GM18502 (cell line): Measurements from ENCODE around the gene CDC14B.
"Not testable (repeated sequence)": the region's sequence is repeated elsewhere in the genome, so short reads cannot be mapped to it uniquely, and the experiment has no call there.

Experiments used
- ATAC-seq: cut with Tn5 transposase; IDR thresholded peaks from one replicate; pipeline ENCODE4 v1.9.1; 2021; ENCODE audit warnings: mild to moderate bottlenecking; ENCODE audit not compliant: unreplicated experiment, poor library complexity

CDC14B gene

GRCh38 chr9:96554326-96554725, 65.3 kb downstream of the CDC14B start:
- ATAC-seq, result no peak

GRCh38 chr9:96553070-96553469, 66.6 kb downstream of the CDC14B start:
- ATAC-seq, result no peak

- ATAC-seq, result no peak
Observed at GRCh38 chr9:96551403-96551802, 68.2 kb downstream of the CDC14B start.

- no peak for ATAC-seq
Observed at GRCh38 chr9:96550659-96551058, 69.0 kb downstream of the CDC14B start.

GRCh38 chr9:96543131-96543530, 76.5 kb downstream of the CDC14B start:
- not testable (repeated sequence) for ATAC-seq

GRCh38 chr9:96540106-96540505, 79.5 kb downstream of the CDC14B start:
- no peak for ATAC-seq

- no peak for ATAC-seq
Observed at GRCh38 chr9:96532173-96532572, 87.5 kb downstream of the CDC14B start.

GRCh38 chr9:96524764-96525163, 94.9 kb downstream of the CDC14B start:
- no peak for ATAC-seq

- ATAC-seq, result no peak
Observed at GRCh38 chr9:96524045-96524444, 95.6 kb downstream of the CDC14B start.

GRCh38 chr9:96523374-96523773, 96.3 kb downstream of the CDC14B start:
- no peak for ATAC-seq

GRCh38 chr9:96522366-96522765, 97.3 kb downstream of the CDC14B start:
- ATAC-seq, result no peak

- ATAC-seq, result no peak
Observed at GRCh38 chr9:96519787-96520186, 99.9 kb downstream of the CDC14B start.

GRCh38 chr9:96519095-96519494, 100.5 kb downstream of the CDC14B start:
- ATAC-seq, result no peak

- ATAC-seq, result no peak
Observed at GRCh38 chr9:96515621-96516470, 103.8 kb downstream of the CDC14B start.

- ATAC-seq, result no peak
Observed at GRCh38 chr9:96514800-96515158, 104.9 kb downstream of the CDC14B start.

GRCh38 chr9:96514108-96514799, 105.4 kb downstream of the CDC14B start:
- ATAC-seq, result no peak

- no peak for ATAC-seq
Observed at GRCh38 chr9:96513622-96514021, 106.0 kb downstream of the CDC14B start.

- ATAC-seq, result no peak
Observed at GRCh38 chr9:96512240-96512639, 107.4 kb downstream of the CDC14B start.

- ATAC-seq, result no peak
Observed at GRCh38 chr9:96510258-96510657, 109.4 kb downstream of the CDC14B start.

- no peak for ATAC-seq
Observed at GRCh38 chr9:96509848-96510247, 109.8 kb downstream of the CDC14B start.

GRCh38 chr9:96509026-96509425, 110.6 kb downstream of the CDC14B start:
- no peak for ATAC-seq
